Endothelial cell of umbilical vein (primary cell): ENCODE results near the gene FLNB. TPM values are rescaled to one million over a fixed set of nuclear protein-coding genes. Genes with fewer than 3 reads are reported as not detected.

Source experiments
- BruUV-seq: library from RNA; stranded (reverse); fragments of 400-500 nt; replicated peaks from 2 replicates; lab custom pipeline; 2021; lab: Mats Ljungman, UMichigan
- CTCF ChIA-PET: fragments of 300-600, 350-600 bp; sonication (Branson Sonifier 250); formaldehyde crosslinking; loops from one replicate; lab custom pipeline; 2021; ENCODE audit warnings: antibody characterized with exemption, inconsistent platforms; lab: Charles Lee
- POLR2A ChIA-PET: fragments of 300-600, 350-600 bp; sonication (Branson Sonifier 250); formaldehyde crosslinking; loops from one replicate; lab custom pipeline; 2021; ENCODE audit warnings: antibody characterized with exemption, inconsistent platforms; lab: Charles Lee
- DNase-seq: peaks from one replicate; pipeline ENCODE4 v3.0.0-alpha.2; 2011; ENCODE audit warnings: low read depth, low spot score
- FAIRE-seq: peaks from 2 replicates; lab custom pipeline; 2011; peaks lifted over from hg19 to GRCh38; lab: Jason Lieb, UNC
- H2AFZ ChIP-seq: 2 replicates; pipeline ENCODE4 v1.6.0; 2012; ENCODE audit warnings: low read depth, low read length, control low read depth, inconsistent platforms
- H3K27ac ChIP-seq: 2 replicates; pipeline ENCODE4 v1.5.1; 2011; ENCODE audit warnings: low read depth, mild to moderate bottlenecking, control low read depth, low read length, moderate library complexity; ENCODE audit not compliant: insufficient read depth
- H3K27me3 ChIP-seq, 2 experiments: 2 replicates each; pipeline versions ENCODE4 v1.6.0 to v1.6.1; 2011; ENCODE audit warnings: low read length in 2 of 2, mixed read lengths in 1 of 2; ENCODE audit not compliant: control insufficient read depth in 2 of 2, insufficient read depth in 2 of 2
- H3K36me3 ChIP-seq, 2 experiments: 2 replicates in 1 of 2; 3 replicates in 1 of 2; pipeline ENCODE4 v1.5.1; 2011; ENCODE audit warnings: low read length in 2 of 2, mild to moderate bottlenecking in 1 of 2, moderate library complexity in 1 of 2; ENCODE audit not compliant: control insufficient read depth in 2 of 2, insufficient read depth in 2 of 2; ENCODE audit errors: extremely low read depth in 1 of 2
- H3K4me1 ChIP-seq: 3 replicates; pipeline ENCODE4 v1.5.1; 2011; ENCODE audit warnings: mild to moderate bottlenecking, low read length; ENCODE audit not compliant: control insufficient read depth, insufficient read depth; ENCODE audit errors: extremely low read depth
- H3K4me2 ChIP-seq: 2 replicates; pipeline ENCODE4 v1.6.1; 2011; ENCODE audit warnings: low read length, control low read depth, mixed read lengths; ENCODE audit not compliant: insufficient read depth
- H3K4me3 ChIP-seq, 3 experiments: fragments of 200-600 bp in 1 of 3; sonication (generic), shearing (Covaris generic) in 1 of 3; replicated peaks in 1 of 3; 2 replicates each; pipeline ENCODE4 v1.5.1; 2011 to 2016; ENCODE audit warnings: control low read depth in 3 of 3, low read length in 3 of 3, mild to moderate bottlenecking in 2 of 3, inconsistent platforms in 1 of 3, low read depth in 1 of 3, moderate library complexity in 1 of 3; ENCODE audit not compliant: insufficient read depth in 1 of 3
- H3K79me2 ChIP-seq: 2 replicates; pipeline ENCODE4 v1.6.0; 2012; ENCODE audit warnings: low read length, inconsistent platforms; ENCODE audit not compliant: control insufficient read depth, insufficient read depth
- H3K9ac ChIP-seq: replicated peaks from 2 replicates; pipeline ENCODE3; 2011; ENCODE audit warnings: low read length, control low read depth; ENCODE audit not compliant: insufficient read depth; ENCODE audit errors: extremely low read depth
- H3K9me1 ChIP-seq: replicated peaks from 3 replicates; pipeline ENCODE4 v1.6.0; 2011; ENCODE audit warnings: mild to moderate bottlenecking, low read length; ENCODE audit not compliant: control insufficient read depth, insufficient read depth; ENCODE audit errors: extremely low read depth
- H3K9me3 ChIP-seq: replicated peaks from 2 replicates; pipeline ENCODE4 v1.5.1; 2012; ENCODE audit warnings: low read length, inconsistent platforms; ENCODE audit not compliant: control insufficient read depth, insufficient read depth
- H4K20me1 ChIP-seq: replicated peaks from 2 replicates; pipeline ENCODE3; 2011; ENCODE audit warnings: mild to moderate bottlenecking, low read length; ENCODE audit not compliant: control insufficient read depth, insufficient read depth; ENCODE audit errors: extremely low read depth
- CTCF ChIP-seq, 2 donors: IDR thresholded peaks; 1 replicate in 1 of 2; 2 replicates in 1 of 2; pipeline ENCODE4 v1.5.1; 2011; ENCODE audit warnings: low read length in 2 of 2, mild to moderate bottlenecking in 2 of 2, moderate library complexity in 2 of 2, control low read depth in 1 of 2, inconsistent platforms in 1 of 2, low read depth in 1 of 2; ENCODE audit not compliant: insufficient read depth in 1 of 2; ENCODE audit errors: extremely low read depth in 1 of 2
- EZH2 ChIP-seq: IDR thresholded peaks from 2 replicates; pipeline ENCODE4 v1.6.1; 2012; ENCODE audit warnings: borderline replicate concordance, low read depth, mild to moderate bottlenecking, moderate library complexity, low read length, inconsistent platforms; ENCODE audit not compliant: severe bottlenecking
- GATA2 ChIP-seq: IDR thresholded peaks from 2 replicates; pipeline ENCODE4 v1.7.0; 2011; ENCODE audit warnings: low read depth, mild to moderate bottlenecking, moderate library complexity, mixed read lengths, low read length; ENCODE audit not compliant: insufficient read length, insufficient read depth
- MAX ChIP-seq: IDR thresholded peaks from 2 replicates; pipeline ENCODE4 v1.6.1; 2011; ENCODE audit not compliant: insufficient read depth, insufficient read length
- POLR2A ChIP-seq: IDR thresholded peaks from 2 replicates; pipeline ENCODE4 v1.6.1; 2012; ENCODE audit warnings: low read depth, mild to moderate bottlenecking, control low read depth, low read length
- POLR2AphosphoS5 ChIP-seq: IDR thresholded peaks from 2 replicates; pipeline ENCODE4 v1.6.1; 2012; ENCODE audit warnings: low read depth, mild to moderate bottlenecking, control low read depth, low read length, moderate library complexity; ENCODE audit not compliant: insufficient read depth
- dilution Hi-C: fragments of 300-500 bp; cut with MboI; formaldehyde crosslinking; loops from one replicate; pipeline ENCODE4 v1.15.0; 2019; ENCODE audit warnings: low sequenced_read_pairs; ENCODE audit not compliant: extremely low pct_ligation_motif_present
- intact Hi-C: fragments of 100-400 bp; cut with micrococcal nuclease; formaldehyde crosslinking; loops from one replicate; pipeline ENCODE4 v1.10.0; 2022
- polyA plus RNA-seq, 4 experiments: library from polyadenylated mRNA; depleted of rRNA in 3 of 4; stranded (reverse) in 3 of 4; unstranded in 1 of 4; fragments of >200 nt; gene quantifications; 2 replicates each; pipeline versions ENCODE4 v1.2.1 to v1.2.3, GENCODE V29; 2011 to 2012; ENCODE audit warnings: missing spikeins in 1 of 4
- total RNA-seq: library from RNA; stranded (reverse); gene quantifications from 2 replicates; pipeline ENCODE4 v1.2.3, GENCODE V29; 2021

The FLNB gene
- total and polyA plus RNA-seq, 2 donors (not counting 3 experiments of a cell fraction or from before 2014, with no cell fraction given) = 479 to 670 TPM

- no peak for TF ChIP-seq MAX
- no peak for TF ChIP-seq CTCF (IDR thresholded peaks at IDR 0.05; ENCODE audit: extremely low read depth in 1 of 2, insufficient read depth in 1 of 2, low read depth in 1 of 2, low read length in 2 of 2)
- no peak for TF ChIP-seq GATA2
- TF ChIP-seq POLR2A = no peak
- TF ChIP-seq EZH2 = no peak
- TF ChIP-seq POLR2AphosphoS5 = no peak
- Histone ChIP-seq H3K27ac (no peak overlapping the region), H3K4me1 (peaks cover 3% of the 10 kb centered on the region), H4K20me1 (peaks cover 13% of the 10 kb centered on the region), H3K4me2 (no peak overlapping the region), H3K36me3 (peaks cover 7 to 10% of the 10 kb centered on the region in 2 experiments), H3K79me2 (peaks cover 96% of the 10 kb centered on the region), H2AFZ (no peak overlapping the region), H3K4me3 (no peak overlapping the region), H3K9me1 (no peaks in the 10 kb centered on the region), H3K9me3 (no peaks in the 10 kb centered on the region), H3K9ac (no peak overlapping the region), H3K27me3 (no peaks in the 10 kb centered on the region)
- intact Hi-C loops (no loop called here), dilution Hi-C loops (loop anchor here (25.0 kb wide), 1 partner anchor 95 kb away; no protein-coding TSS in a partner anchor)
- no peak for FAIRE-seq
- DNase-seq = no peak
- CTCF ChIA-PET = interaction anchor here (0.9 to 1.1 kb wide), 2 partner anchors 8 to 10 kb away, joined by 3 read pairs; no protein-coding TSS in a partner anchor
- no TSS peak for BruUV-seq
- POLR2A ChIA-PET = interaction anchor here (0.6 kb wide), 1 partner anchor 68 kb away, joined by 3 read pairs; no protein-coding TSS in a partner anchor
These were observed 24.0 kb downstream of the FLNB start for GRCh38 chr3:58032186-58032585.
